ENCODE results near the gene SLC50A1.

The SLC50A1 gene
- long read RNA-seq, transcript SLC50A1-203 (6 exons, 1,300 nt), result major isoform, 64 of 112 reads
- long read RNA-seq, transcript SLC50A1-201 (5 exons, 1,137 nt), result minor isoform, 7 of 112 reads
- long read RNA-seq, transcript SLC50A1-202 (5 exons, 1,218 nt), result minor isoform, 20 of 112 reads
- long read RNA-seq, partial matches to known transcripts, result 11 of 112 reads
- long read RNA-seq, other reads (novel, unspliced or antisense), result 7 of 112 reads

GRCh38 chr1:155135415-155136028 is at the start of gene SLC50A1:
Gene SLC50A1, plus strand, starts transcription at chr1:155135852. Its CDS starts 60 bp downstream, at chr1:155135912.
- Histone ChIP-seq H3K27me3 (ENCODE audit: insufficient read depth, poor library complexity, severe bottlenecking) (no peaks in the 10 kb centered on the region), H3K4me3 (replicated peaks; ENCODE audit: insufficient read depth, low read length) (peak within 1 kb of the TSS; percentile 79), H3K27ac (replicated peaks) (peak within 1 kb of the TSS; percentile 82)
- DNase-seq (ENCODE audit: low read depth in 1 of 2, low spot score in 1 of 2), result peak; percentile 91 to 96
- TF ChIP-seq CTCF (IDR thresholded peaks at IDR 0.05; ENCODE audit: insufficient read depth, low read length), result no peak
- TF ChIP-seq GABPA (IDR thresholded peaks at IDR 0.05; ENCODE audit: low read depth), result peak; percentile 78
- TF ChIP-seq POLR2AphosphoS5 (IDR thresholded peaks at IDR 0.05; ENCODE audit: low read depth), result peak; percentile 82

- peak in 1 of 2 experiments; percentile 69 for DNase-seq (ENCODE audit: low read depth in 1 of 2, low spot score in 1 of 2)
- H3K27me3 ChIP-seq (ENCODE audit: insufficient read depth, poor library complexity, severe bottlenecking), result peaks cover 21% of the 10 kb centered on the region
- peak overlapping the region; percentile 58; the same call in 1 of the 2 replicates for H3K4me3 ChIP-seq (replicated peaks; ENCODE audit: insufficient read depth, low read length)
- no peak overlapping the region for H3K27ac ChIP-seq (replicated peaks)
- no peak for TF ChIP-seq REST (IDR thresholded peaks at IDR 0.05; ENCODE audit: insufficient replicate concordance, low read depth)
- TF ChIP-seq CTCF (IDR thresholded peaks at IDR 0.05; ENCODE audit: insufficient read depth, low read length), result peak; percentile 91
Measured at GRCh38 chr1:155086128-155086741, 49.4 kb upstream of the SLC50A1 start.

- no peak overlapping the region for H3K4me3 ChIP-seq (replicated peaks; ENCODE audit: insufficient read depth, low read length)
- peaks cover 14% of the 10 kb centered on the region for H3K27me3 ChIP-seq (ENCODE audit: insufficient read depth, poor library complexity, severe bottlenecking)
- DNase-seq (ENCODE audit: low read depth in 1 of 2, low spot score in 1 of 2), result no peak
- H3K27ac ChIP-seq (replicated peaks), result no peak overlapping the region
- TF ChIP-seq CTCF (IDR thresholded peaks at IDR 0.05; ENCODE audit: insufficient read depth, low read length) (no peak), GABPA (IDR thresholded peaks at IDR 0.05; ENCODE audit: low read depth) (no peak), SPI1 (IDR thresholded peaks at IDR 0.05; ENCODE audit: borderline replicate concordance, low read depth) (no peak), REST (IDR thresholded peaks at IDR 0.05; ENCODE audit: insufficient replicate concordance, low read depth) (no peak), POLR2AphosphoS5 (IDR thresholded peaks at IDR 0.05; ENCODE audit: low read depth) (no peak)
Measured at GRCh38 chr1:155086856-155087535, 48.7 kb upstream of the SLC50A1 start.

Measured in HL-60 (cell line).